Suprapubic skin (tissue), 4 donors: ENCODE data around the gene SEMA3F. TPM values are rescaled to one million over a fixed set of nuclear protein-coding genes. Genes with fewer than 3 reads are reported as not detected.
A peak's percentile ranks its signal among the peaks of the same experiment; 100 is the strongest.

Source experiments
- DNase-seq, 2 donors: peaks; one replicate each; pipeline ENCODE4 v3.0.0-alpha.2; 2019; ENCODE audit warnings: low spot score in 2 of 2
- H3K27ac ChIP-seq: fragments of 200-600 bp; sonication (generic); one replicate; pipeline ENCODE4 v1.5.1; 2019
- H3K27me3 ChIP-seq: fragments of 200-600 bp; sonication (generic); one replicate; pipeline ENCODE4 v1.5.1; 2019
- H3K36me3 ChIP-seq: fragments of 200-600 bp; sonication (generic); one replicate; pipeline ENCODE4 v1.5.1; 2019
- H3K4me1 ChIP-seq: fragments of 200-600 bp; sonication (generic); one replicate; pipeline ENCODE4 v1.5.1; 2019
- H3K4me3 ChIP-seq: fragments of 200-600 bp; sonication (generic); one replicate; pipeline ENCODE4 v1.5.1; 2019; ENCODE audit warnings: mild to moderate bottlenecking
- H3K9me3 ChIP-seq: fragments of 200-600 bp; sonication (generic); one replicate; pipeline ENCODE4 v1.5.1; 2019
- EP300 ChIP-seq: sonication (generic); formaldehyde crosslinking; IDR thresholded peaks from one replicate; pipeline ENCODE4 v1.6.1; 2017; ENCODE audit warnings: antibody characterized with exemption
- POLR2A ChIP-seq, 2 donors: fragments of 450-650 bp; IDR thresholded peaks; one replicate each; pipeline ENCODE4 v1.6.1; 2017; ENCODE audit warnings: antibody characterized with exemption in 2 of 2, mild to moderate bottlenecking in 2 of 2, moderate library complexity in 2 of 2
- POLR2AphosphoS5 ChIP-seq, 3 donors: sonication (generic); formaldehyde crosslinking; IDR thresholded peaks; one replicate each; pipeline ENCODE4 v1.6.1; 2017; ENCODE audit warnings: antibody characterized with exemption in 3 of 3
- WGBS: methylation state at CpG from one replicate; pipeline ENCODE4 v1.1.5; 2018; 5-methylcytosine and 5-hydroxymethylcytosine counted together
- total RNA-seq, 4 donors: library from RNA; depleted of rRNA; stranded (reverse); fragments of >200 nt; gene quantifications; one replicate each; pipeline ENCODE4 v1.1.0, GENCODE V29; 2016
- TF ChIP-seq, protein P1 (sequence below), 2 donors: fragments of 200-600 bp in 1 of 2; fragments of 450-650 bp in 1 of 2; sonication (generic) in 1 of 2; IDR thresholded peaks; one replicate each; pipeline ENCODE4 v1.5.1; 2016 to 2019; ENCODE audit warnings: antibody characterized with exemption in 2 of 2, mild to moderate bottlenecking in 1 of 2, moderate library complexity in 1 of 2

The SEMA3F gene
- total RNA-seq, 4 donors from 2014 or later: 123 to 188 (median 130) TPM

DNA sequence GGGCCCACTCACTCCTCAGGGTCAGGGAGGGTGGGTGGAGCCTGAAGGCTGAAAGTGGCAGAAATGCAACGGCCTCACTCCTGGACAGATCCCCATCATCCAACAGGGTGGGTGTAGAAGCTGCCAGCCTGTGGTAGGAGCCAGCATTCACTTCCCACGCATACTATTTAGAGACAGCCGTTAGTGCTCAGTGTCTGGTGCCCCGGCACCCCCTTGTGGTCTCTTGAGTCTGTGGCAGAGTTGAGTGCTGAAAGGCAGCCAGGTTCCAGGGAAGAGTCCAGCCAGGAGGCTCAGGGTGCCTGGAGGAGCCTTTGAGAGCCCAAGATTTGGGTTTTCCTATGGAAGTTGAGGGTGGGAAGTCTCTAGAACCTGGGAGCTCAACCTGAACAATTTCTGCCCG is 34.1 kb downstream of the SEMA3F start:
- peaks cover 26% of the 10 kb centered on the region for H3K27me3 ChIP-seq
- 4% methylated on average over 3 of the region's 5 CpGs for WGBS
- H3K9me3 ChIP-seq: no peaks in the 10 kb centered on the region
- H3K27ac ChIP-seq: no peak overlapping the region
- DNase-seq: no peak
- TF ChIP-seq POLR2AphosphoS5 (IDR thresholded peaks at IDR 0.05): no peak
- TF ChIP-seq, protein P1, sequence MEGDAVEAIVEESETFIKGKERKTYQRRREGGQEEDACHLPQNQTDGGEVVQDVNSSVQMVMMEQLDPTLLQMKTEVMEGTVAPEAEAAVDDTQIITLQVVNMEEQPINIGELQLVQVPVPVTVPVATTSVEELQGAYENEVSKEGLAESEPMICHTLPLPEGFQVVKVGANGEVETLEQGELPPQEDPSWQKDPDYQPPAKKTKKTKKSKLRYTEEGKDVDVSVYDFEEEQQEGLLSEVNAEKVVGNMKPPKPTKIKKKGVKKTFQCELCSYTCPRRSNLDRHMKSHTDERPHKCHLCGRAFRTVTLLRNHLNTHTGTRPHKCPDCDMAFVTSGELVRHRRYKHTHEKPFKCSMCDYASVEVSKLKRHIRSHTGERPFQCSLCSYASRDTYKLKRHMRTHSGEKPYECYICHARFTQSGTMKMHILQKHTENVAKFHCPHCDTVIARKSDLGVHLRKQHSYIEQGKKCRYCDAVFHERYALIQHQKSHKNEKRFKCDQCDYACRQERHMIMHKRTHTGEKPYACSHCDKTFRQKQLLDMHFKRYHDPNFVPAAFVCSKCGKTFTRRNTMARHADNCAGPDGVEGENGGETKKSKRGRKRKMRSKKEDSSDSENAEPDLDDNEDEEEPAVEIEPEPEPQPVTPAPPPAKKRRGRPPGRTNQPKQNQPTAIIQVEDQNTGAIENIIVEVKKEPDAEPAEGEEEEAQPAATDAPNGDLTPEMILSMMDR (IDR thresholded peaks at IDR 0.05): peak; percentile 45 to 77
- H3K4me3 ChIP-seq: no peak overlapping the region
- peaks cover 40% of the 10 kb centered on the region for H3K36me3 ChIP-seq
- H3K4me1 ChIP-seq: peaks cover 17% of the 10 kb centered on the region

DNA sequence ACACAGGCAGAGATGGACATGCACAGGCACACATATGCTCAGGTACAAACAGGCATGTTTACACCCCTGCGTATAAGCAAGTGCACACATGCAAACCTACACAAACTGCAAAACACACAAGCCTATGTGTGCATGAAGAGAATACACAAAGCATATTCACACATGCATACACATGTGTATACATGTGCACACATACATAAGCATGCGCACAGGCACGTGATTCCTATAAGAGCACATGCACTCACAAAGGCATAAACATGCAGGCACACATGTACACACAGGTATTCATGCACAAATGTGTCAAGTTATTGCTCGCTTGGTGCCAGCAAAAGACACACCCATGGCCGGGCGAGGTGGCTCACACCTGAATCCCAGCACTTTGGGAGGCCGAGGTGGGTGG is 34.9 kb downstream of the SEMA3F start:
- WGBS: 85% methylated on average over 4 of the region's 7 CpGs
- H3K9me3 ChIP-seq: no peaks in the 10 kb centered on the region

DNA sequence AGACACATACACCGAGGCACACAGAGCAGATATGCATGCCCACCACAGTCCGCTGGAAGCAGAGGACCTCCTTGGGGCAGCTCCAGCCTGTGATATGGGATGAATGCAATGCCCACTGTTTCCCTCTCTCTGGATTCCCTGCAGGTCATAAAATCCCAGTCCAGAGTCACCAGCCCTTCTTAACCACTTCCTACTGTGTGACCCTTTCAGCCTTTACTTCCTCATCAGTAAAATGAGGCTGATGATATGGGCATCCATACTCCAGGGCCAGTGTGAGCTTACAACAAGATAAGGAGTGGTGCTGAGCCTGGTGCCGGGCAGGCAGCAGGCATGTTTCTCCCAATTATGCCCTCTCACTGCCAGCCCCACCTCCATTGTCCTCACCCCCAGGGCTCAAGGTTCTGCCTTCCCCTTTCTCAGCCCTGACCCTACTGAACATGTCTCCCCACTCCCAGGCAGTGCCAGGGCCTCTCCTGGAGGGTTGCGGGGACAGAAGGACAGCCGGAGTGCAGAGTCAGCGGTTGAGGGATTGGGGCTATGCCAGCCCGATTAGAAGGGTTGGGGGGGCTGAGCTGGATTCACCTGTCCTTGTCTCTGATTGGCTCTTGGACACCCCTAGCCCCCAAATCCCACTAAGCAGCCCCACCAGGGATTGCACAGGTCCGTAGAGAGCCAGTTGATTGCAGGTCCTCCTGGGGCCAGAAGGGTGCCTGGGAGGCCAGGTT is 36.0 kb downstream of the SEMA3F start, which contains the start of gene GNAT1:
Gene GNAT1 (plus strand): TSS at position 675 of the 725 bp plus-strand sequence. CDS start 116 bp downstream, outside the sequence.
- peaks cover 22% of the 10 kb centered on the region for H3K36me3 ChIP-seq
- no peak within 1 kb of the TSS for H3K27ac ChIP-seq
- H3K4me3 ChIP-seq: no peak within 1 kb of the TSS
- H3K4me1 ChIP-seq: peaks cover 23% of the 10 kb centered on the region
- H3K9me3 ChIP-seq: no peaks in the 10 kb centered on the region
- DNase-seq: no peak
- 53% methylated on average over 8 of the region's 8 CpGs for WGBS
- H3K27me3 ChIP-seq: peaks cover 40% of the 10 kb centered on the region
- TF ChIP-seq EP300 (no peak), POLR2A (IDR thresholded peaks at IDR 0.05) (no peak), POLR2AphosphoS5 (IDR thresholded peaks at IDR 0.05) (no peak)
- TF ChIP-seq, protein P1 (IDR thresholded peaks at IDR 0.05): no peak

More for the DNA sequence above, 34.9 kb downstream of the SEMA3F start:
- Histone ChIP-seq H3K27ac (no peak overlapping the region), H3K36me3 (peaks cover 33% of the 10 kb centered on the region), H3K4me3 (no peak overlapping the region), H3K4me1 (peaks cover 23% of the 10 kb centered on the region), H3K27me3 (peaks cover 33% of the 10 kb centered on the region)
- TF ChIP-seq POLR2A (IDR thresholded peaks at IDR 0.05): no peak
- no peak for TF ChIP-seq EP300
- TF ChIP-seq, protein P1 (IDR thresholded peaks at IDR 0.05): no peak
- no peak for TF ChIP-seq POLR2AphosphoS5 (IDR thresholded peaks at IDR 0.05)
- no peak for DNase-seq

DNA sequence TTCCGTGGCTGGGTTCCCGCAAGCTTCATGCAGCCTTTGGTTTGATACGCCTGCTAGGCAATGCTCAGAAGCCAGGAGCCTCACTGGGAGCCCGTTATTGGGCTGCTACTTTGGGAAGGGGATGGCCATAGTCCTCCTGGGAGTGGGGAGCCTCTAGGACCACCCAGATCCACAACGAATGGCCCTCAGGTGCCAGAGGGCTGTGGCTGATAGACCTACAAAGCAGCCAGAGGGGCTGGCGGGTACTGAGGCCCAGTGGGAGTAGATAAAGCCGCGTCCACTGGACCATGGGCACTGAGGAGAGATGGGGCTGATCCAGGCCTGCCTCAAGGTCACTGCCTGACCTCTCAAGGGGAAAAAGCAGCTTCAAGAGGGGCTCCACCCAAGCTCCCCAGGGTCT is 37.0 kb downstream of the SEMA3F start:
- no peaks in the 10 kb centered on the region for H3K9me3 ChIP-seq
- peaks cover 23% of the 10 kb centered on the region for H3K4me1 ChIP-seq
- no peak overlapping the region for H3K4me3 ChIP-seq
- peaks cover 12% of the 10 kb centered on the region for H3K36me3 ChIP-seq
- TF ChIP-seq EP300: no peak
- TF ChIP-seq, protein P1 (IDR thresholded peaks at IDR 0.05): no peak
- TF ChIP-seq POLR2A (IDR thresholded peaks at IDR 0.05): no peak
- TF ChIP-seq POLR2AphosphoS5 (IDR thresholded peaks at IDR 0.05): no peak
- peaks cover 40% of the 10 kb centered on the region for H3K27me3 ChIP-seq
- 90% methylated on average over 6 of the region's 8 CpGs for WGBS
- no peak overlapping the region for H3K27ac ChIP-seq
- no peak for DNase-seq

DNA sequence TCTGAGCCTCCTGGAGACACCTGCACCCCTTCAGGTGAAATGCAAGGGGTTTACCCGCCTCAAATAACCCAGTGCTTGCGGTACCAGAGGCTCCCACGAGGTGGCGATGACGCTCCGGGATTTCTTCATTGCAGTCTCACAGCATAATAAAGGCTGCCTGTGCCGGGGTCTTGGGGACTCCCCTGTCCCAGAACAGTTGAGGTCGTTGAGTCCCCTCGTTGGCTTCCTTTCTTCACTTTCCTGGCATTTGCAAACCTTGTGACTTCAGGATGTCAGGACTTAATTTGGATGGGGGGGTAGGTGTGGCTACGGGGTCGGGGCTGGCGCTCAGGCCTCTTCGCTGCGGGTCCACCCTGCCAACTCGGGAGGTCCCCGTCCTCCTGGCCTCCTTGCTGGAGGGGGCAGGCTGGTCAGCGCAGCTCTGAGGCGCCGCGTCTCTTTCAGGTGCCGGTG is 37.6 kb downstream of the SEMA3F start:
- Histone ChIP-seq H3K4me1 (peaks cover 23% of the 10 kb centered on the region), H3K36me3 (peaks cover 8% of the 10 kb centered on the region), H3K27ac (no peak overlapping the region), H3K27me3 (peaks cover 40% of the 10 kb centered on the region), H3K9me3 (no peaks in the 10 kb centered on the region), H3K4me3 (no peak overlapping the region)
- 29% methylated on average over 12 of the region's 21 CpGs for WGBS
- TF ChIP-seq EP300: no peak
- TF ChIP-seq, protein P1 (IDR thresholded peaks at IDR 0.05): peak; percentile 67 to 90
- DNase-seq: peak in 1 of 2 donors; percentile 88
